GM19328 (cell line): Measurements from ENCODE around the gene NDE1.

Experiments used
- ATAC-seq: cut with Tn5 transposase; IDR thresholded peaks from one replicate; pipeline ENCODE4 v1.9.1; 2021; ENCODE audit warnings: mild to moderate bottlenecking, moderate library complexity; ENCODE audit not compliant: unreplicated experiment

NDE1 gene

GRCh38 chr16:15732416-15732815, 82.4 kb downstream of the NDE1 start:
- ATAC-seq = no peak

- no peak for ATAC-seq
These were observed 85.6 kb downstream of the NDE1 start for GRCh38 chr16:15735610-15736009.

GRCh38 chr16:15736529-15736928, 86.5 kb downstream of the NDE1 start:
- no peak for ATAC-seq

- ATAC-seq = no peak
These were observed 87.1 kb downstream of the NDE1 start for GRCh38 chr16:15737140-15737644.

GRCh38 chr16:15739464-15739863, 89.4 kb downstream of the NDE1 start:
- no peak for ATAC-seq

GRCh38 chr16:15739950-15740349, 89.9 kb downstream of the NDE1 start:
- no peak for ATAC-seq

GRCh38 chr16:15741207-15741871, 91.3 kb downstream of the NDE1 start:
- no peak for ATAC-seq

GRCh38 chr16:15742716-15743115, 92.7 kb downstream of the NDE1 start:
- ATAC-seq = no peak

- ATAC-seq = no peak
These were observed 93.6 kb downstream of the NDE1 start for GRCh38 chr16:15743657-15744056.

- no peak for ATAC-seq
These were observed 96.3 kb downstream of the NDE1 start for GRCh38 chr16:15746332-15746731.

- no peak for ATAC-seq
These were observed 97.9 kb downstream of the NDE1 start for GRCh38 chr16:15747937-15748336.

GRCh38 chr16:15748654-15749053, 98.6 kb downstream of the NDE1 start:
- ATAC-seq = no peak

- ATAC-seq = no peak
These were observed 99.3 kb downstream of the NDE1 start for GRCh38 chr16:15749371-15749770.

- ATAC-seq = no peak
These were observed 99.9 kb downstream of the NDE1 start for GRCh38 chr16:15749985-15750384.

GRCh38 chr16:15751940-15752339, 101.9 kb downstream of the NDE1 start:
- no peak for ATAC-seq

GRCh38 chr16:15752717-15753488, 102.9 kb downstream of the NDE1 start:
- ATAC-seq = no peak

- no peak for ATAC-seq
These were observed 104.9 kb downstream of the NDE1 start for GRCh38 chr16:15754821-15755534.

- ATAC-seq = no peak
These were observed 107.0 kb downstream of the NDE1 start for GRCh38 chr16:15757077-15757386.

- no peak for ATAC-seq
These were observed 107.7 kb downstream of the NDE1 start for GRCh38 chr16:15757630-15758251.

GRCh38 chr16:15759070-15759469, 109.0 kb downstream of the NDE1 start:
- no peak for ATAC-seq

GRCh38 chr16:15760129-15760528, 110.1 kb downstream of the NDE1 start:
- ATAC-seq = no peak
